K562 (cell line): ENCODE measurements around the gene TRMT1. TPM values are rescaled to one million over a fixed set of nuclear protein-coding genes. Genes with fewer than 3 reads are reported as not detected.

Experiments
- ADNP ChIP-seq: fragments of 200-800 bp; sonication (Bioruptor generic); IDR thresholded peaks from 2 replicates; pipeline ENCODE4 v1.6.1; 2016; ENCODE audit warnings: missing genetic modification characterization, missing compliant biosample characterization
- CHD2 ChIP-seq: IDR thresholded peaks from 2 replicates; pipeline ENCODE4 v1.6.1; 2011; ENCODE audit warnings: low read depth, low read length
- COPS2 ChIP-seq: fragments of 450-650 bp; conservative IDR thresholded peaks from 2 replicates; pipeline ENCODE4 v1.6.1; 2016; ENCODE audit warnings: mild to moderate bottlenecking, moderate library complexity
- DDX20 ChIP-seq: fragments of 450-650 bp; IDR thresholded peaks from 2 replicates; pipeline ENCODE4 v1.6.1; 2016; ENCODE audit warnings: missing genetic modification characterization, low read depth, mild to moderate bottlenecking, missing compliant biosample characterization, moderate library complexity
- EZH2 ChIP-seq: IDR thresholded peaks from 2 replicates; pipeline ENCODE4 v1.6.1; 2012; ENCODE audit warnings: low read depth, mild to moderate bottlenecking, inconsistent platforms, low read length, borderline replicate concordance
- FOXK2 ChIP-seq, 2 experiments: fragments of 450-650 bp; IDR thresholded peaks in 1 of 2; conservative IDR thresholded peaks in 1 of 2; 2 replicates each; pipeline ENCODE4 v1.6.1; 2016; ENCODE audit warnings: low read depth in 2 of 2, mild to moderate bottlenecking in 1 of 2
- FOXP1 ChIP-seq: sonication (generic); formaldehyde crosslinking; IDR thresholded peaks from 2 replicates; pipeline ENCODE4 v1.8.0; 2022; ENCODE audit warnings: mild to moderate bottlenecking, missing genetic modification reagents
- HBP1 ChIP-seq: fragments of 450-650 bp; formaldehyde crosslinking; IDR thresholded peaks from 2 replicates; pipeline ENCODE4 v1.4.0; 2022; ENCODE audit warnings: missing genetic modification characterization
- HDAC2 ChIP-seq: fragments of 450-650 bp; IDR thresholded peaks from 2 replicates; pipeline ENCODE4 v1.6.1; 2016; ENCODE audit warnings: mild to moderate bottlenecking
- HINFP ChIP-seq: fragments of 450-650 bp; conservative IDR thresholded peaks from 2 replicates; pipeline ENCODE4 v1.6.1; 2016; ENCODE audit warnings: missing genetic modification characterization, low read depth, mild to moderate bottlenecking, control low read depth, missing compliant biosample characterization
- HMG20A ChIP-seq: fragments of 450-650 bp; formaldehyde crosslinking; conservative IDR thresholded peaks from 2 replicates; pipeline ENCODE4 v1.4.0; 2020; ENCODE audit warnings: mild to moderate bottlenecking, mixed read lengths
- IFI16 ChIP-seq: fragments of 250-450 bp; sonication (Bioruptor Pico); IDR thresholded peaks from 2 replicates; pipeline ENCODE4 v2.1.2; 2022; ENCODE audit warnings: mild to moderate bottlenecking, inconsistent platforms
- KLF10 ChIP-seq: fragments of 250-450 bp; sonication (Bioruptor Pico); IDR thresholded peaks from 2 replicates; pipeline ENCODE4 v1.6.1; 2021; ENCODE audit warnings: matching md5 sums
- NFIX ChIP-seq: fragments of 250-450 bp; sonication (Bioruptor Pico); IDR thresholded peaks from 2 replicates; pipeline ENCODE4 v1.4.0; 2020; ENCODE audit warnings: low read depth, mild to moderate bottlenecking, moderate library complexity
- SAFB ChIP-seq: fragments of 200-400 bp; formaldehyde crosslinking; IDR thresholded peaks from 2 replicates; pipeline ENCODE4 v1.6.1; 2017; ENCODE audit warnings: low read depth, low read length, borderline replicate concordance
- SAP30 ChIP-seq: fragments of 200-600 bp; sonication (generic); IDR thresholded peaks from 2 replicates; pipeline ENCODE4 v1.6.1; 2012; ENCODE audit warnings: borderline replicate concordance, low read depth, mild to moderate bottlenecking, moderate library complexity, low read length, control low read depth, inconsistent platforms; ENCODE audit not compliant: insufficient read depth, poor library complexity, severe bottlenecking
- SIN3B ChIP-seq: fragments of 450-650 bp; IDR thresholded peaks from 2 replicates; pipeline ENCODE4 v1.6.1; 2017; ENCODE audit warnings: low read depth, mild to moderate bottlenecking, moderate library complexity
- SMARCC2 ChIP-seq: fragments of 450-650 bp; IDR thresholded peaks from 2 replicates; pipeline ENCODE4 v1.6.1; 2017; ENCODE audit warnings: antibody characterized with exemption, moderate library complexity, mild to moderate bottlenecking, low read depth
- SRSF3 ChIP-seq: fragments of 200-400 bp; formaldehyde crosslinking; IDR thresholded peaks from 2 replicates; pipeline ENCODE4 v1.6.1; 2016; ENCODE audit warnings: mild to moderate bottlenecking, low read length, moderate library complexity; ENCODE audit not compliant: insufficient read depth
- XRCC5 ChIP-seq: fragments of 200-400 bp; formaldehyde crosslinking; IDR thresholded peaks from 2 replicates; pipeline ENCODE4 v1.6.1; 2017; ENCODE audit warnings: low read depth, mild to moderate bottlenecking, low read length
- ZMIZ1 ChIP-seq, 2 experiments: fragments of 150-350 bp in 1 of 2; IDR thresholded peaks; 2 replicates each; pipeline ENCODE4 v1.6.1; 2012 to 2016; ENCODE audit warnings: low read depth in 2 of 2, low read length in 2 of 2, mild to moderate bottlenecking in 1 of 2, moderate library complexity in 1 of 2
- ZNF695 ChIP-seq: fragments of 450-650 bp; formaldehyde crosslinking; IDR thresholded peaks from 2 replicates; pipeline ENCODE4 v1.4.0; 2020; ENCODE audit warnings: mild to moderate bottlenecking, moderate library complexity
- ZNF830 ChIP-seq: fragments of 250-450 bp; sonication (Bioruptor Pico); IDR thresholded peaks from 2 replicates; pipeline ENCODE4 v1.5.0; 2021; ENCODE audit warnings: mild to moderate bottlenecking
- polyA plus RNA-seq, 8 experiments: library from polyadenylated mRNA; depleted of rRNA in 4 of 8; stranded (reverse) in 5 of 8; unstranded in 3 of 8; fragments of >200 nt; fragmentation: Nextera tagmentation in 2 of 8; fragmentation: Illumina TruSeq in 1 of 8; extraction: Ambion mirVana in 2 of 8; extraction: Trizol in 1 of 8; gene quantifications; 2 replicates each; pipeline versions ENCODE4 v1.2.1 to v1.2.3, GENCODE V29; 2011 to 2014; ENCODE audit warnings: inconsistent platforms in 1 of 8, missing spikeins in 1 of 8
- total RNA-seq, 7 experiments: library from RNA; depleted of rRNA in 6 of 7; stranded (reverse); fragments of >200 nt in 6 of 7; fragmentation: Illumina TruSeq in 2 of 7; extraction: Trizol in 2 of 7; gene quantifications; 2 replicates each; pipeline versions ENCODE4 v1.2.1 to v1.2.3, GENCODE V29; 2011 to 2021; ENCODE audit warnings: low replicate concordance in 1 of 7

The TRMT1 gene
- total and polyA plus RNA-seq, 9 of the 15 experiments (the other 6 are each of a cell fraction or from before 2014, with no cell fraction given) = 5.8 to 158 (median 54.3) TPM

GRCh38 chr19:13097463-13098258 lies 18.9 kb downstream of the TRMT1 start (continued):
- TF ChIP-seq HINFP (tag) = no peak
- TF ChIP-seq XRCC5 = no peak
- no peak for TF ChIP-seq IFI16 (CRISPR knock-in tag)
- TF ChIP-seq SAP30 = no peak
- TF ChIP-seq DDX20 (tag) = no peak
- no peak for TF ChIP-seq ADNP (tag)
- no peak for TF ChIP-seq FOXK2 (conservative IDR thresholded peaks at IDR 0.05 in 1 of 2, IDR thresholded peaks at IDR 0.05 in 1 of 2; ENCODE audit: low read depth in 2 of 2)
- no peak for TF ChIP-seq FOXP1 (CRISPR knock-in tag)
- TF ChIP-seq ZNF695 = no peak
- TF ChIP-seq HMG20A (CRISPR knock-in tag) = no peak
- TF ChIP-seq SIN3B = no peak
- TF ChIP-seq SAFB = no peak
- TF ChIP-seq EZH2 = no peak
- TF ChIP-seq COPS2 = no peak
- TF ChIP-seq HBP1 (CRISPR knock-in tag) = peak; percentile 83
- no peak for TF ChIP-seq HDAC2
- no peak for TF ChIP-seq SRSF3
- peak; percentile 92; the same call in 1 of the 2 replicates for TF ChIP-seq ZNF830 (CRISPR knock-in tag)
- TF ChIP-seq SMARCC2 = no peak
- TF ChIP-seq ZMIZ1 (IDR thresholded peaks at IDR 0.05; ENCODE audit: low read depth in 2 of 2, low read length in 2 of 2) = no peak
- TF ChIP-seq KLF10 (CRISPR knock-in tag) = peak; percentile 86
- no peak for TF ChIP-seq NFIX
- TF ChIP-seq CHD2 = no peak
